HK-2 (cell line): Measurements from ENCODE around the gene FAM200C.

Experiments
- DNase-seq: peaks from one replicate; pipeline ENCODE4 v3.0.0-alpha.2; 2018; ENCODE audit not compliant: unreplicated experiment

The FAM200C gene

GRCh38 chr5:160419458-160420330, 19.8 kb upstream of the FAM200C start:
- no peak for DNase-seq

- peak; percentile 88 for DNase-seq
Observed at GRCh38 chr5:160418561-160419457, 19.0 kb upstream of the FAM200C start, which contains the start of gene SLU7. SLU7 (minus strand) TSS chr5:160419081; CDS start chr5:160415294, 3,787 bp downstream.

GRCh38 chr5:160398806-160399205, 1.0 kb downstream of the FAM200C start:
- no peak for DNase-seq

GRCh38 chr5:160397492-160397891, 2.4 kb downstream of the FAM200C start:
- no peak for DNase-seq

GRCh38 chr5:160395111-160395510, 4.7 kb downstream of the FAM200C start:
- DNase-seq = no peak

- no peak for DNase-seq
Observed at GRCh38 chr5:160390787-160391696, 8.8 kb downstream of the FAM200C start.

GRCh38 chr5:160387445-160387844, 12.4 kb downstream of the FAM200C start:
- no peak for DNase-seq

GRCh38 chr5:160385496-160385895, 14.4 kb downstream of the FAM200C start:
- DNase-seq = no peak

- no peak for DNase-seq
Observed at GRCh38 chr5:160384681-160385080, 15.2 kb downstream of the FAM200C start.

- no peak for DNase-seq
Observed at GRCh38 chr5:160382346-160382745, 17.5 kb downstream of the FAM200C start.

- DNase-seq = no peak
Observed at GRCh38 chr5:160380041-160380440, 19.8 kb downstream of the FAM200C start.

GRCh38 chr5:160379511-160379910, 20.3 kb downstream of the FAM200C start:
- DNase-seq = no peak

GRCh38 chr5:160378330-160378729, 21.5 kb downstream of the FAM200C start:
- DNase-seq = no peak

- no peak for DNase-seq
Observed at GRCh38 chr5:160377651-160378050, 22.2 kb downstream of the FAM200C start.

- DNase-seq = no peak
Observed at GRCh38 chr5:160376416-160376815, 23.4 kb downstream of the FAM200C start.

GRCh38 chr5:160375701-160376100, 24.2 kb downstream of the FAM200C start:
- no peak for DNase-seq

GRCh38 chr5:160375166-160375565, 24.7 kb downstream of the FAM200C start:
- DNase-seq = no peak

- DNase-seq = no peak
Observed at GRCh38 chr5:160371294-160371693, 28.6 kb downstream of the FAM200C start.

- DNase-seq = no peak
Observed at GRCh38 chr5:160370713-160371034, 29.2 kb downstream of the FAM200C start.

GRCh38 chr5:160369990-160370712, 29.7 kb downstream of the FAM200C start, which contains the start of gene C1QTNF2:
C1QTNF2 (minus strand) TSS chr5:160370626; CDS start chr5:160355011, 15,615 bp downstream.
- DNase-seq = peak; percentile 21

- DNase-seq = no peak
Observed at GRCh38 chr5:160367885-160368284, 32.0 kb downstream of the FAM200C start.
